Peyer's patch (tissue), 4 donors: Measurements from ENCODE around the gene EPC1. TPM values are rescaled to one million over a fixed set of nuclear protein-coding genes. Genes with fewer than 3 reads are reported as not detected.

Source experiments
- DNase-seq, 3 donors: peaks; one replicate each; pipeline ENCODE4 v3.0.0-alpha.2; 2017 to 2019
- H3K27ac ChIP-seq, 4 donors: fragments of 200-600 bp; sonication (generic); one replicate each; pipeline ENCODE4 v1.5.1; 2016 to 2019
- H3K27me3 ChIP-seq, 2 donors: fragments of 200-600 bp; sonication (generic); one replicate each; pipeline ENCODE4 v1.5.1; 2019
- H3K36me3 ChIP-seq, 3 donors: fragments of 200-600 bp; sonication (generic); one replicate each; pipeline ENCODE4 v1.5.1; 2016 to 2019
- H3K4me1 ChIP-seq, 4 donors: fragments of 200-600 bp; sonication (generic); one replicate each; pipeline ENCODE4 v1.5.1; 2016 to 2019
- H3K4me3 ChIP-seq, 4 donors: fragments of 200-600 bp; sonication (generic); 1 replicate in 3 of 4; 2 replicates in 1 of 4; pipeline ENCODE4 v1.5.1; 2016 to 2019; ENCODE audit warnings: mild to moderate bottlenecking in 1 of 4
- H3K9me3 ChIP-seq, 4 donors: fragments of 200-600 bp; sonication (generic); one replicate each; pipeline ENCODE4 v1.5.1; 2016 to 2019; ENCODE audit warnings: mild to moderate bottlenecking in 1 of 4
- POLR2A ChIP-seq, 2 donors: fragments of 450-650 bp; IDR thresholded peaks; one replicate each; pipeline ENCODE4 v1.5.1; 2017; ENCODE audit warnings: antibody characterized with exemption in 2 of 2, mild to moderate bottlenecking in 2 of 2, moderate library complexity in 2 of 2
- total RNA-seq, 4 donors: library from RNA; depleted of rRNA; stranded (reverse); fragments of >200 nt; gene quantifications; one replicate each; pipeline ENCODE4 v1.1.0, GENCODE V29; 2016
- TF ChIP-seq, protein P1 (sequence below), 6 experiments: fragments of 450-650 bp in 4 of 6; fragments of 200-600 bp in 2 of 6; sonication (generic) in 1 of 6; IDR thresholded peaks; one replicate each; pipeline ENCODE4 v1.5.1; 2017 to 2019; ENCODE audit warnings: antibody characterized with exemption in 6 of 6, mild to moderate bottlenecking in 3 of 6, moderate library complexity in 1 of 6

Gene EPC1
- total RNA-seq, 4 donors from 2014 or later: 41.5 to 77.6 (median 49.0) TPM

- peaks cover 0 to 70% (median 4%) of the 10 kb centered on the region in 3 donors for H3K36me3 ChIP-seq
These were observed 75.3 kb downstream of the EPC1 start for GRCh38 chr10:32271617-32272016.

GRCh38 chr10:32269343-32270100 lies 77.4 kb downstream of the EPC1 start:
- DNase-seq: no peak
- TF ChIP-seq POLR2A (IDR thresholded peaks at IDR 0.05): no peak
- H3K27me3 ChIP-seq: no peaks in the 10 kb centered on the region
- H3K4me3 ChIP-seq: no peak overlapping the region
- H3K36me3 ChIP-seq: peaks cover 0 to 60% (median 4%) of the 10 kb centered on the region in 3 donors
- H3K27ac ChIP-seq: no peak overlapping the region
- no peaks in the 10 kb centered on the region for H3K4me1 ChIP-seq
- no peaks in the 10 kb centered on the region for H3K9me3 ChIP-seq

More at GRCh38 chr10:32271617-32272016, 75.3 kb downstream of the EPC1 start:
- H3K4me3 ChIP-seq: no peak overlapping the region
- H3K27ac ChIP-seq: no peak overlapping the region
- TF ChIP-seq POLR2A (IDR thresholded peaks at IDR 0.05): no peak
- H3K27me3 ChIP-seq: no peaks in the 10 kb centered on the region
- no peaks in the 10 kb centered on the region for H3K4me1 ChIP-seq
- no peak for DNase-seq
- H3K9me3 ChIP-seq: no peaks in the 10 kb centered on the region

GRCh38 chr10:32268788-32269187 lies 78.2 kb downstream of the EPC1 start:
- DNase-seq: no peak
- Histone ChIP-seq H3K4me1 (no peaks in the 10 kb centered on the region), H3K4me3 (no peak overlapping the region), H3K9me3 (no peaks in the 10 kb centered on the region), H3K27me3 (no peaks in the 10 kb centered on the region), H3K27ac (no peak overlapping the region), H3K36me3 (peaks cover 0 to 60% (median 4%) of the 10 kb centered on the region in 3 donors)
- no peak for TF ChIP-seq POLR2A (IDR thresholded peaks at IDR 0.05)
- TF ChIP-seq, protein P1, sequence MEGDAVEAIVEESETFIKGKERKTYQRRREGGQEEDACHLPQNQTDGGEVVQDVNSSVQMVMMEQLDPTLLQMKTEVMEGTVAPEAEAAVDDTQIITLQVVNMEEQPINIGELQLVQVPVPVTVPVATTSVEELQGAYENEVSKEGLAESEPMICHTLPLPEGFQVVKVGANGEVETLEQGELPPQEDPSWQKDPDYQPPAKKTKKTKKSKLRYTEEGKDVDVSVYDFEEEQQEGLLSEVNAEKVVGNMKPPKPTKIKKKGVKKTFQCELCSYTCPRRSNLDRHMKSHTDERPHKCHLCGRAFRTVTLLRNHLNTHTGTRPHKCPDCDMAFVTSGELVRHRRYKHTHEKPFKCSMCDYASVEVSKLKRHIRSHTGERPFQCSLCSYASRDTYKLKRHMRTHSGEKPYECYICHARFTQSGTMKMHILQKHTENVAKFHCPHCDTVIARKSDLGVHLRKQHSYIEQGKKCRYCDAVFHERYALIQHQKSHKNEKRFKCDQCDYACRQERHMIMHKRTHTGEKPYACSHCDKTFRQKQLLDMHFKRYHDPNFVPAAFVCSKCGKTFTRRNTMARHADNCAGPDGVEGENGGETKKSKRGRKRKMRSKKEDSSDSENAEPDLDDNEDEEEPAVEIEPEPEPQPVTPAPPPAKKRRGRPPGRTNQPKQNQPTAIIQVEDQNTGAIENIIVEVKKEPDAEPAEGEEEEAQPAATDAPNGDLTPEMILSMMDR (IDR thresholded peaks at IDR 0.05): no peak

GRCh38 chr10:32266979-32267378 lies 80.0 kb downstream of the EPC1 start:
- Histone ChIP-seq H3K27me3 (no peaks in the 10 kb centered on the region), H3K4me3 (no peak overlapping the region), H3K36me3 (peaks cover 0 to 47% (median 4%) of the 10 kb centered on the region in 3 donors), H3K9me3 (no peaks in the 10 kb centered on the region), H3K27ac (no peak overlapping the region), H3K4me1 (no peaks in the 10 kb centered on the region)
- DNase-seq: no peak
- TF ChIP-seq, protein P1 (IDR thresholded peaks at IDR 0.05): no peak
- TF ChIP-seq POLR2A (IDR thresholded peaks at IDR 0.05): no peak

DNA sequence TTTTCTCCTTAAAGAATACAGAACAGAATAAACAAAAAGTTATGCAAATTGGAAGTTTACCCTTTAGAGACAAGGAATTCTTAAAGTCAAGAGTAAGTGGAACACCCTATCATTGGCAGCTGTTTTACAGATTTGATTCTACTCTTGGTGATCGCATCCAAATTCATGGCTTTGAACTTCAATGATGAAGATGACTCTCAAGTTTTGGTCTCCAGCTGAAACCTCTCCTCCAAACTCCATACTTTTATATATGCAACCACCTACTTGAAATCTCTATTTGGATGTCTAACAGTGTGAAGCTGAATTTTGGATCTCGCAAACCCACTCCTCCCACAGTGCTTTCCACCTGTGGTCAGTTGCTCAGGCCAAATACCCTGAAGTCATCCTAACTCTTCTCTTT lies 80.4 kb downstream of the EPC1 start:
- Histone ChIP-seq H3K9me3 (no peaks in the 10 kb centered on the region), H3K4me3 (no peak overlapping the region), H3K27ac (no peak overlapping the region), H3K4me1 (no peaks in the 10 kb centered on the region), H3K27me3 (no peaks in the 10 kb centered on the region), H3K36me3 (peaks cover 0 to 43% (median 4%) of the 10 kb centered on the region in 3 donors)
- TF ChIP-seq POLR2A (IDR thresholded peaks at IDR 0.05): no peak
- TF ChIP-seq, protein P1 (IDR thresholded peaks at IDR 0.05): no peak
- no peak for DNase-seq

DNA sequence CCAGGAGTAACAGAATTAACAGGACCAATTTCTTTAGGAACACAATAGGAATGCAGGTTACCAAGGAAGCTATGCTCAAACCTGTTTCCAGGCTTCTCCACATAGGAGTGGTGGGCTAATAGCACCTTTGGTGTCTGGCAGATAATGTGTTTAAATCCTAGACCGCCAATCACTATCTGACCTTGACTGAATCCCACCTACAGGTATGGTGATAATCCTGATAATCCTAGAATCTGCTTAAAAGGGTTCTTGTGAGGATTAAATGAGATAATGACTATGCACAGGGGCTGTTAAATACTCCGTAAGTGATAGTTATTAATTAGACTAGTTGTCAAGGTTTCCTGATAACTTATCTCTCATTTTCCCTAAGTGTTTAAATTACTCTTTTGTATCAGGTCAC lies 81.2 kb downstream of the EPC1 start:
- no peak for TF ChIP-seq POLR2A (IDR thresholded peaks at IDR 0.05)
- TF ChIP-seq, protein P1 (IDR thresholded peaks at IDR 0.05): no peak
- Histone ChIP-seq H3K36me3 (peaks cover 0 to 34% (median 0%) of the 10 kb centered on the region in 3 donors), H3K4me1 (no peaks in the 10 kb centered on the region), H3K9me3 (no peaks in the 10 kb centered on the region), H3K4me3 (no peak overlapping the region), H3K27ac (no peak overlapping the region), H3K27me3 (no peaks in the 10 kb centered on the region)
- DNase-seq: no peak
